GM19035 (cell line): ENCODE results near the gene VRK1.

ENCODE experiments used
- ATAC-seq: cut with Tn5 transposase; IDR thresholded peaks from one replicate; pipeline ENCODE4 v1.9.1; 2021; ENCODE audit not compliant: unreplicated experiment

VRK1 gene

GRCh38 chr14:96914571-96915128 is 117.5 kb downstream of the VRK1 start:
- ATAC-seq: no peak

DNA sequence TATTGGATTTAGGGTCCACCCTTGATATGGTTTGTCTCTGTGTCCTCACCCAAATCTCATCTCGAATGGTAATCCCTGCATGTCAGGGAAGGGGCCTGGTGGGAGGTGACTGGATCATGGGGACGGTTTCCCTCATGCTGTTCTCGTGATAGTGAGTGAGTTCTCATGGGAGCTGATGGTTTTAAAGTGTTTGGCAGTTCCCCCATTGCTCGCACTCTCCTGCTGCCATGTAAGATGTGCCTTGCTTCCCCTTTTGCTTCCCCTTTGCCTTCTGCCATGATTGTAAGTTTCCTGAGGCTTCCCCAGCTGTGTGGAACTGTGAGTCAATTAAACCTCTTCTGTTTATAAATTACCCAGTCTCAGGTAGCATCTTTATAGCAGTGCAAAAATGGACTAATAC is 118.3 kb downstream of the VRK1 start:
- no peak for ATAC-seq

DNA sequence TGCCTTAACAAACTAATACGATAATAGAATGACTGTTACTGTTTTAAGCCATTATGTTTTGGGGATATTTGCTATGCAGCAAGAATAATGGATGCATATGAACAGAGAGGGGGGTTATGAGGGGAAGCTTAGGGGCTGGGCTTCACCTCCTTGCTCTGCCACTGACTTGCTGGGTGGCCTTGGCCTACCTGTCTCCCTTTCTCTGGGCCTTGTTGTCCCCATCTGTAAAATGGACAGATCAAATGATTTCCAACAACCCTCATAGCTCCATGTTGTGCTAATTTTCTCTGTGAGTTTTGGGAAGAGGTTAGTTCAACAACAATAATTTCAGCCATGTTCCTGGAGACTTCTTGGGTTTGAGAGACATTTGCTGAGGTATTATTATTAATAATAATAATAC is 119.6 kb downstream of the VRK1 start:
- ATAC-seq: no peak

GRCh38 chr14:96917442-96917963 is 120.3 kb downstream of the VRK1 start:
- no peak for ATAC-seq

DNA sequence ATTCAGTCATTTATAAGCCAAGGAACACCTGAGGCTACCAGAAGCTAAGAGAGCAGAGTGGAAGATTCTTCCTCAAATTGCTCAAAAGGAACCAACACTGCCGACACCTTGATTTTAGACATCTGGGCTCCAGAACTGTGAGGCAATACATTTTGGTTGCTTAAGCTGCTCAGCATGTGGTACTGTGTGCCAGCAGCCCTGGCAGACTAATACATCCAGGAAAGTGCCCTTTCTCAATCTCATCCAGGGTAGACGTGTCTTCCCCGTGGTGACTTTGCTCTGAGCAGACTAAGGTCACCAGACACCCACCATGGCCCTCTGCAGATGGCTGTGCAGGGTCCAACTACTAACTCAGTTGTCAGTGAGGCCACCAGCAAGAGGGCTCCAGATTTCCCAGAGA is 122.8 kb downstream of the VRK1 start:
- no peak for ATAC-seq

DNA sequence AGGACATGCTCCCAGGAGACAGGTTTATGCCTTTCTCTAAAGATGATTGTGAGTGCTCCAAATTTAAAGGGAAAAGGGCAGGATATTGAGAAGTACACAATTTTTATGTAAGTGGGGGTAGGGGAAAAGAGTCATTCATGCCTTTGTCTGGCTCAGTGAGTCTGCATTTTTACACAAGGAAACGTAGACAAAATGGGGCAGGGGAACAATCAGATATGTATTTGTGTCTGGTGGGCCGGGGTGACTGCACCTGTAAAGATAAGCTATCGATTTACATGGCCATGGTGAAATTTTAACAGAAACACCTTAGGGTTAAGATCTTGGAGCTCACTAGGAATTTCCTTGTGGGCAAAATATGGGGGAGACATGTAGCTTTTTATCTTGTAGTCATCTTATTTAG is 123.6 kb downstream of the VRK1 start:
- ATAC-seq: no peak

- no peak for ATAC-seq
These were observed 125.8 kb downstream of the VRK1 start for GRCh38 chr14:96922986-96923385.

DNA sequence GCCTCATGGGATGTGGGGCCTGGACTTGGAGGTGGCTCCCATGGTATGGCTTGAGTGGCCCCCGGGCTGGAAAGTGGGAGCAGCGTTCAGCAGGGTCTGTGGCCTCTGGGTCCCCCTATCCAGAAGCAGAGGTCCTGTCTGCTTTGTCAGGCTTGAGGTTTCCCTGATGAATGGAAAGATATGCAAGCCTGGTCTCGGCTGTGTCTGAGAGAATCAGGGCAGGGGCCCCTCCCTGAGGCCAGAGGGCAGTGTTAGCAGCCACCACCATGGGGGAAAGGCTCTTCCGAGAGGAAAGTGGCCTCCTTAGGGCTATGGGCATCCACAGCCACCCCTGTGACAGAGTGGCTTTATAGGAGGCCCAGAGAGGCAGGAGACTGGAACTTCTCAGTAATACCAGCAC is 128.2 kb downstream of the VRK1 start:
- ATAC-seq: no peak

DNA sequence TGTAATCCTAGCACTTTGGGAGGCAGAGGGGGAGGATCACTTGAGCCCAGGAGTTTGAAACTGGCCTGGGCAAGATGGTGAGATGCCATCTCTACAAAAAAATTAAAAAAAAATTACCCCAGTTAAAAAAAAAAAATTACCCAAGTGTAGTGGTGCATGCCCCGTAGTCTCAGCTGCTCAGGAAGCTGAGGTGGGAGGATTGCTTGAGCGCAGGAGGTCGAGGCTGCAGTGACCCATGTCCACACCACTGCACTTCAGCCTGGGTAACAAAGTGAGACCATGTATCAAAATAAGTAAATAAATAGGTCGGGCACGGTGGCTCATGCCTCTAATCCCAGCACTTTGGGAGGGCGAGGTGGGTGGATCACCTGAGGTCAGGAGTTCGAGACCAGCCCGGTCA is 128.8 kb downstream of the VRK1 start:
- no peak for ATAC-seq

DNA sequence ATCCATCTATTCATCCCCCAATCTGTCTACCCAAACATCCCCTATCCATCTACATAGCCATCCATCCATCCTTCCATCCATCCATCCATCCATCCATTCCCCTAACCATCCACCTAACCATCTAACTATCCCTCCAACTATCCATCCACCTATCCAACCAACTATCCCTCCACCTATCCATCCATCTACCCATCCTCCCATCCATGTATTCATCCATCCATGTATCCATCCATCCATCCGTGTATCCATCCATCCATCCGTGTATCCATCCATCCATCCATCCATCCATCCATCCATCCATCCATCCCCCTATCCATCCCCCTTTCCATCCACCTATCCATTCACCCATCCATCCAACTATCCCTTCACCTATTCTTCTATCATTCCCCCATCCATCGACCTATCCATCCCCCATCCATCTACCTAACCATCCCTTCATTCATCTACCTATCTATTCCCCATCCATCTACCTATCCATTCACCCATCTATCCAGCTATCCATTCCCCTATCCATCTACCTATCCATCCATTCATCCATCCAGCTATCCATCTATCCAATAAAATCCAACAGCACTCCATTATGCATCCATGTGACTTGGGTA is 131.7 kb downstream of the VRK1 start:
- no peak for ATAC-seq

- ATAC-seq: no peak
These were observed 132.8 kb downstream of the VRK1 start for GRCh38 chr14:96929950-96930349.

DNA sequence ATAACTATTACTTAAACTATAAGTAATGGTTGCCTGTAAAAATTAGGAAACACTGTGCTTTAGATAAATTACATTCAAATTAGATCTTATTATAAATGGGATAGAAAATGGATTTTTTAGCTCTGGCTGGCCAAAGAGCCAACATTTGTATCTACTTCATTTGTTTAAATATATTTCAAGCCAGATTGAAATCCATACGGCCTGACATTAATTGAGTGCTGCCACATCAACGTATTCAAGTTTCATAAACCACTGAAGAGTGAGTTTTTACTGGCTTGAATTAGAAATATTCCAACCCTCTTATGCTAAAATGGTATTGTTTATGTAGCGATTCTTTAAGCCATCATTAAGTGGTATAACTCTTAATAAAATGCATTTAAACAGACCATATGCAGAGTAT is 133.3 kb downstream of the VRK1 start:
- no peak for ATAC-seq
